Hepatocyte (in vitro differentiated cells): ENCODE measurements around the gene PAEP. TPM values are rescaled to one million over a fixed set of nuclear protein-coding genes. Genes with fewer than 3 reads are reported as not detected.

Experiments used
- DNase-seq: peaks from one replicate; pipeline ENCODE4 v3.0.0-alpha.2; 2016; ENCODE audit warnings: low spot score
- H2AFZ ChIP-seq: fragments of 200-600 bp; sonication (generic); 2 replicates; pipeline ENCODE4 v1.6.0; 2016; ENCODE audit warnings: antibody characterized with exemption, mild to moderate bottlenecking
- H3K27ac ChIP-seq: fragments of 200-600 bp; sonication (generic); 2 replicates; pipeline ENCODE4 v1.5.1; 2016; ENCODE audit warnings: mild to moderate bottlenecking
- H3K27me3 ChIP-seq: fragments of 200-600 bp; sonication (generic); 2 replicates; pipeline ENCODE4 v1.6.1; 2016
- H3K36me3 ChIP-seq: fragments of 200-600 bp; sonication (generic); replicated peaks from 2 replicates; pipeline ENCODE4 v1.5.1; 2016; ENCODE audit warnings: low read depth; ENCODE audit not compliant: insufficient read depth
- H3K4me1 ChIP-seq: fragments of 200-600 bp; sonication (generic); 2 replicates; pipeline ENCODE4 v1.5.1; 2016; ENCODE audit warnings: mild to moderate bottlenecking, moderate library complexity; ENCODE audit not compliant: insufficient read depth
- H3K4me2 ChIP-seq: fragments of 200-600 bp; sonication (generic); 2 replicates; pipeline ENCODE4 v1.6.0; 2016
- H3K4me3 ChIP-seq: fragments of 200-600 bp; sonication (generic); 2 replicates; pipeline ENCODE4 v1.5.1; 2016; ENCODE audit warnings: mild to moderate bottlenecking
- H3K79me2 ChIP-seq: fragments of 200-600 bp; sonication (generic); 2 replicates; pipeline ENCODE4 v1.6.0; 2017; ENCODE audit warnings: mild to moderate bottlenecking
- H3K9me2 ChIP-seq: fragments of 200-600 bp; sonication (generic); replicated peaks from 2 replicates; pipeline ENCODE4 v1.6.0; 2017; ENCODE audit warnings: mild to moderate bottlenecking; ENCODE audit not compliant: insufficient read depth
- H3K9me3 ChIP-seq: fragments of 200-600 bp; sonication (generic); 2 replicates; pipeline ENCODE4 v1.5.1; 2016; ENCODE audit warnings: low read depth, mild to moderate bottlenecking
- H4K20me1 ChIP-seq: fragments of 200-600 bp; sonication (generic); 2 replicates; pipeline ENCODE4 v1.6.0; 2016; ENCODE audit warnings: mild to moderate bottlenecking; ENCODE audit not compliant: insufficient read depth, poor library complexity, severe bottlenecking
- EZH2 ChIP-seq: fragments of 200-600 bp; sonication (generic); IDR thresholded peaks from 2 replicates; pipeline ENCODE4 v1.6.1; 2016; ENCODE audit warnings: antibody characterized with exemption, mild to moderate bottlenecking, borderline replicate concordance
- EZH2phosphoT487 ChIP-seq: fragments of 200-600 bp; sonication (generic); IDR thresholded peaks from one replicate; pipeline ENCODE4 v1.6.1; 2018; ENCODE audit warnings: antibody characterized with exemption, mild to moderate bottlenecking, low read depth, moderate library complexity; ENCODE audit not compliant: unreplicated experiment, severe bottlenecking
- WGBS: methylation state at CpG from one replicate; pipeline ENCODE4 v1.1.6; 2016; ENCODE audit warnings: low lambda C conversion rate; ENCODE audit errors: missing lambda C conversion rate; 5-methylcytosine and 5-hydroxymethylcytosine counted together
- polyA plus RNA-seq: library from polyadenylated mRNA; unstranded; fragments of >200 nt; fragmentation: Nextera tagmentation; extraction: Ambion mirVana; gene quantifications from 2 replicates; pipeline ENCODE4 v1.2.1, GENCODE V29; 2016
- total RNA-seq: library from RNA; depleted of rRNA; stranded (reverse); fragments of >200 nt; gene quantifications from 2 replicates; pipeline ENCODE4 v1.2.3, GENCODE V29; 2014
- TF ChIP-seq, protein P1 (sequence below): fragments of 200-600 bp; sonication (generic); IDR thresholded peaks from 2 replicates; pipeline ENCODE4 v1.5.1; 2016; ENCODE audit warnings: antibody characterized with exemption, mild to moderate bottlenecking; ENCODE audit not compliant: poor library complexity

Gene PAEP
- total and polyA plus RNA-seq, 2 experiments from 2014 or later = not detected

- no peak overlapping the region for H2AFZ ChIP-seq
- no peaks in the 10 kb centered on the region for H3K9me3 ChIP-seq
- 93% methylated on average over 24 of the region's 24 CpGs for WGBS
- H3K27ac ChIP-seq = no peak overlapping the region
- H3K4me3 ChIP-seq = no peak overlapping the region
- H3K79me2 ChIP-seq = no peaks in the 10 kb centered on the region
- no peaks in the 10 kb centered on the region for H3K27me3 ChIP-seq
- H3K4me2 ChIP-seq = no peak overlapping the region
- DNase-seq = no peak
- no peaks in the 10 kb centered on the region for H3K4me1 ChIP-seq
- no peaks in the 10 kb centered on the region for H3K9me2 ChIP-seq
- H4K20me1 ChIP-seq = no peaks in the 10 kb centered on the region
- TF ChIP-seq EZH2phosphoT487 (no peak), EZH2 (no peak)
- TF ChIP-seq, protein P1, sequence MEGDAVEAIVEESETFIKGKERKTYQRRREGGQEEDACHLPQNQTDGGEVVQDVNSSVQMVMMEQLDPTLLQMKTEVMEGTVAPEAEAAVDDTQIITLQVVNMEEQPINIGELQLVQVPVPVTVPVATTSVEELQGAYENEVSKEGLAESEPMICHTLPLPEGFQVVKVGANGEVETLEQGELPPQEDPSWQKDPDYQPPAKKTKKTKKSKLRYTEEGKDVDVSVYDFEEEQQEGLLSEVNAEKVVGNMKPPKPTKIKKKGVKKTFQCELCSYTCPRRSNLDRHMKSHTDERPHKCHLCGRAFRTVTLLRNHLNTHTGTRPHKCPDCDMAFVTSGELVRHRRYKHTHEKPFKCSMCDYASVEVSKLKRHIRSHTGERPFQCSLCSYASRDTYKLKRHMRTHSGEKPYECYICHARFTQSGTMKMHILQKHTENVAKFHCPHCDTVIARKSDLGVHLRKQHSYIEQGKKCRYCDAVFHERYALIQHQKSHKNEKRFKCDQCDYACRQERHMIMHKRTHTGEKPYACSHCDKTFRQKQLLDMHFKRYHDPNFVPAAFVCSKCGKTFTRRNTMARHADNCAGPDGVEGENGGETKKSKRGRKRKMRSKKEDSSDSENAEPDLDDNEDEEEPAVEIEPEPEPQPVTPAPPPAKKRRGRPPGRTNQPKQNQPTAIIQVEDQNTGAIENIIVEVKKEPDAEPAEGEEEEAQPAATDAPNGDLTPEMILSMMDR = no peak
- no peaks in the 10 kb centered on the region for H3K36me3 ChIP-seq
Observed at GRCh38 chr9:135517407-135517822, 44.1 kb upstream of the PAEP start.

- Histone ChIP-seq H3K9me2 (no peaks in the 10 kb centered on the region), H3K27ac (no peak overlapping the region), H4K20me1 (no peaks in the 10 kb centered on the region), H3K36me3 (no peaks in the 10 kb centered on the region), H3K9me3 (no peaks in the 10 kb centered on the region), H3K4me2 (no peak overlapping the region), H3K4me1 (no peaks in the 10 kb centered on the region), H3K27me3 (no peaks in the 10 kb centered on the region), H3K79me2 (no peaks in the 10 kb centered on the region), H3K4me3 (no peak overlapping the region), H2AFZ (no peak overlapping the region)
- 95% methylated on average over 10 of the region's 10 CpGs for WGBS
- TF ChIP-seq, protein P1 = no peak
- TF ChIP-seq EZH2phosphoT487 (no peak), EZH2 (no peak)
- no peak for DNase-seq
Observed at GRCh38 chr9:135519179-135519971, 42.2 kb upstream of the PAEP start.

DNA sequence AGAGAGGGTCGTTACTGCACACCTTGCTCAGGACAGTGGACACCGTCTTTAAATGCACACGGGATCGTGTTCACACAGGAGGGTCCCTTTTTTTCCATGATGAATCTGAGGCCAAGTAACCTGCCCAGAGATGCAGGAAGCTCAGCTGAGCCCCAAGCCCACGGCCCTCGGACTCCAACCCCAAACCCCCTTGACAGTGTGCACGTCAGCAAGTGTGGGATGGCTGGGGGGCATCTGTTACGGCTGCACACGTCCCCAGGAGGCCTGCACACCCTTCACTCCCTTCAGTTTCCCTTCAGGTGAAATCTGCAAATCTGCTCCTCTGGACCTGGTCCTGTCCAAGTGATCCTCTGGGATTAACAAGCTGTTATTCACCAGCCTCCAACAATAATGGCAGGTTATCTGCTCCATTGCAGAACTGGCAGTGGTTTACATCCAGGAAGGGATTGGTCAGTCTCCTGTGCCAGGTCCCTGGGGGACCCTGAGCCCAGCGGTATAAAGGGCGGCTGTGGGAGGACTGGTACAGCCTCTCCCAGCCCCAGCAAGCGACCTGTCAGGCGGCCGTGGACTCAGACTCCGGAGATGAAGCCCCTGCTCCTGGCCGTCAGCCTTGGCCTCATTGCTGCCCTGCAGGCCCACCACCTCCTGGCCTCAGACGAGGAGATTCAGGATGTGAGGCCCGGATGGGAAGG lies 40.5 kb upstream of the PAEP start, which contains the start of gene LCN1:
Gene LCN1 (plus strand): TSS at position 525 of the 692 bp plus-strand sequence. CDS start 58 bp downstream, at position 583.
- no peaks in the 10 kb centered on the region for H3K36me3 ChIP-seq
- H3K27ac ChIP-seq = no peak within 1 kb of the TSS
- H3K4me2 ChIP-seq = no peak within 1 kb of the TSS
- no peaks in the 10 kb centered on the region for H3K9me2 ChIP-seq
- H4K20me1 ChIP-seq = no peaks in the 10 kb centered on the region
- no peaks in the 10 kb centered on the region for H3K9me3 ChIP-seq
- H3K4me3 ChIP-seq = no peak within 1 kb of the TSS
- no peak for TF ChIP-seq EZH2
- TF ChIP-seq, protein P1 = no peak
- TF ChIP-seq EZH2phosphoT487 = no peak
- no peak within 1 kb of the TSS for H2AFZ ChIP-seq
- WGBS = 92% methylated on average over 18 of the region's 18 CpGs
- H3K27me3 ChIP-seq = no peaks in the 10 kb centered on the region
- H3K79me2 ChIP-seq = no peaks in the 10 kb centered on the region
- no peak for DNase-seq
- H3K4me1 ChIP-seq = no peaks in the 10 kb centered on the region
